ENCODE results near the gene IFIT5.
"Not testable (repeated sequence)": the region's sequence is repeated elsewhere in the genome, so short reads cannot be mapped to it uniquely, and the experiment has no call there.

IFIT5 gene

DNA sequence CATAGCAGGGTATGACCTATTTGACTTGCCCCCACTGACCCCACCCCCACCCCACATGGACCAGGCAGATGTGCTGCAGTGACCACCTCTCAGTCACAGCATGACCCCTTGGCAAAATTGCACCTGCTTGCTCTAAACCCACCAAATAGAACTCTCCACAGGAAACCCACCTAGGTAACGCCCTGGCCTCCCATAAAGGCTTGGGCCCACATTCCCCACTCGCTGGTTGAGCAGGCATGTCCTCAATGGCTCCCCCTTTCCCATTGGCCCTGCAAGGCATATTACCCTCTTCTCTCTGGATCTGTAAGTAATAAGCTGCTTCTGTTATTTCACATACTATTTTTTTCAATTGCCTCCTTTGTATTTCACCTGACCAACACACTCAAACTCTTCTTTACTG, 19.2 kb upstream of the IFIT5 start:
- DNase-seq, result no peak

DNA sequence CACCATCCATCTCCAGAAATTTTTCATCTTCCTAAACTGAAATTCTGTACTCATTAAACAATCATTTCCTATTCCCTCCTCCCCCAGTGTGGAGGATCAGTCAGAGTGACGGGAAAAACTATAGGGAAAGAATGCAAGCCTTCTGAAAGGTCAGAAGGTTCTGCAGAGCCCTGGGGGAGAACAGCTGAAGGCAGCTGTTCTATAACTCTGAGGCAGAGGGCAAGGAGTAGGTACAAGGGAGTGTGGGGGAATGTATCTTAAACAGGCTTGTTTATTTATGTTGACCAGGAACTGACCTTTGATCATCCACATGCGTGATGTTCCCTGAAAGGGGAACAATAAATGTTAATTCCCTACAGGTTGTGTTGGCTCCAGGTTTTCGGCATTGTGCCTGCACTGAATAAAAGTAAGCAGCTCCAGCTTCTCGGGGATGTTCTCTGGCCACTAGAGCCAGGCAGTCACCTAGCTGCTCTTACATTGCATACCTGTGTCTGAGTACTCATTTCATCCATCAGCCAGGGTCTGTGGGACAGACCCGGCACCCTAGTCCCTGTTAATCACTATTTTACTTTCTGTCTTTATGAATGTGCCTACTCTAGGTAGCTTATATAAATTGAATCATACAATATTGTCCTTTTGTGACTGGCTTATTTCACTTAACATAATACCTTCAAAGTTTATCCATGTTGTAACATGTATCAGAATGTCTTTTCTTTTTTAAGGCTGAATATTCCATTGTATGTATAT, 16.2 kb upstream of the IFIT5 start:
- DNase-seq, result no peak

DNA sequence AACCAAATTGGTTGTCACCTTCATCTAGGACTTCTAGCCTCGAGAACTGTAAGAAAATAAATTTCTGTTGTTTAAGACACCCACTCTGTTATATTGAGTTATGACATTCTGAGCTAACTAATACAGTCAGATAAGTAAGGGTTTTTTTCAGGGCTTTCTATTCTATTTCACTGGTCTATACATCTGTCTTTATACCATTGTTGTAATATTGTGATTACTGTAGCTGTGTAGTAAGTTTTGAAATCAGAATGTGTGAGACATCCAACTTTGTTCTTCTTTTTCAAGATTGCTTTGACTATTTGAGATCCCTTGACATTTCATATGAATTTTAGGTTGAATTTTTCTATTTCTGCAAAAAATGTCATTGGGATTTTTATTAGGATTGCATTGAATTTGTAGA, 14.4 kb upstream of the IFIT5 start:
- DNase-seq, result no peak

DNA sequence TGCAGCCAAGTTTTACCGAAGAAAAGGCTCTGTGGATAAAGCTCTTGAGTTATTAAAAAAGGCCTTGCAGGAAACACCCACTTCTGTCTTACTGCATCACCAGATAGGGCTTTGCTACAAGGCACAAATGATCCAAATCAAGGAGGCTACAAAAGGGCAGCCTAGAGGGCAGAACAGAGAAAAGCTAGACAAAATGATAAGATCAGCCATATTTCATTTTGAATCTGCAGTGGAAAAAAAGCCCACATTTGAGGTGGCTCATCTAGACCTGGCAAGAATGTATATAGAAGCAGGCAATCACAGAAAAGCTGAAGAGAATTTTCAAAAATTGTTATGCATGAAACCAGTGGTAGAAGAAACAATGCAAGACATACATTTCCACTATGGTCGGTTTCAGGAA, 11.3 kb upstream of the IFIT5 start:
- no peak for DNase-seq

DNA sequence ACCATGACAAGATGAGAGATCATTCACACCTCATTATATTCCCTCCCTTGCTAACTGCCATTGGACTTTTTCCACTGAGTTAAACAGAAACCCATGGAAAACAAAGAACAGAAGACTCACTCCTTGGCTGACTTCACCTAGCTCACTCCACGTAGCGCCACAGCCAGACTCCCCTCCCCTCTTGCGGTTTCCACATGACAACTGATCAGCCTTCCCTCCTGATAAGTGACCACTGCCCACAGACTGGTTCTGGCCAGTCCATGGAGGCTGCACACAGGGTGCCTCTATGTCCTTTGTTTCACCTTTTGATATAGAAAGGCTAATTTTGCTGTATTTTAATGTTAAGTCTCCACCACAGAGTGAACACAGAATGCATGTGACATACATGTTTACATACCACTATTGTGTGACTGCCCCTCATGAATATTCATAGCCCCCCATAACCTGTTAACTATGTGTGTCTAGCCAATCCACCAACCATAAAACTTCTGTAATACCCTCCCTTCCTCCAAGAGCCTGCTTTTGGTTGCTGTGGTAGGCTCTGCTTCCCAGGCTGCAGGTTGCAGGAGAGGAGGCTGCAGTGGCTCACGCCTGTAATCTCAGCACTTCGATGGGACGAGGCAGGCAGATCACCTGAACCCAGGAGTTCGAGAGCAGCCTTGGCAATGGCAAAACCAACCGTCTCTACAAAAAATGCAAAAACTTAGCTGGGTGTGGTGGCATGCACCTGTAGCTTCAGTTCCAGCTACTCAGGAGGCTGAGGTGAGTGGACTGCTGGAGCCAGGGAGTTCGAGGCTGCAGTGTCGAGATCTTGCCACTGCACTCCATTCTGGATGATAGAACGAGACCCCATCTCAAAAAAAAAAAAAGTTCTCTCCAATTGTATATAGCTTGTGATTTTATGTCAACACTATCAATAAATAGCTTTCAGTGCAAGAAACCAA, 10.0 kb upstream of the IFIT5 start:
- DNase-seq, result no peak

DNA sequence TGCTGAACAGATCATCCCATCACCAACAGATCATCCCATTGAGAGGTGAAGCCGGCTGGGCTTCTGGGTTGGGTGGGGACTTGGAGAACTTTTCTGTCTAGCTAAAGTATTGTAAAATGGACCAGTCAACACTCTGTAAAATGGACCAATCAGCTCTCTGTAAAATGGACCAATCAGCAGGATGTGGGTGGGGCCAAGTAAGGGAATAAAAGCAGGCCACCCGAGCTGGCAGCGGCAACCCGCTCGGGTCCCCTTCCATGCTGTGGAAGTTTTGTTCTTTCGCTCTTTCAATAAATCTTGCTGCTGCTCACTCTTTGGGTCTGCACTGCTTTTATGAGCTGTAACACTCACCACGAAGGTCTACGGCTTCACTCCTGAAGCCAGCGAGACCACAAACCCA, 8.2 kb upstream of the IFIT5 start:
- DNase-seq, result not testable (repeated sequence)

DNA sequence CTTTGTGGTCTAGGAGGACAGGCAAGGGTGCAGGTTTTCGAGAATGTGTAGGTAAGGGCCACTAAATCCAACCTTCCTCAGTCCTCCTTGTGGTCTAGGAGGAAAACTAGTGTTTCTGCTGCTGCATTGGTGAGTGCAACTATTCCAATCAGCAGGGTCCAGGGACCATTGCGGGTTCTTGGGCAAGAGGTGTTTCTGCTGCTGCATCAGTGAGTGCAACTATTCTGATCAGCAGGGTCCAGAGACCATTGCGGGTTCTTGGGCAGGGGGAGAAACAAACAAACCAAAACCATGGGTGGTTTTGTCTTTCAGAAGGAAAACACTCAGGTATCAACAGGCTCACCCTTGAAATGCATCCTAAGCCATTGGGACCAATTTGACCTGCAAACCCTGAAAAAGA, 6.6 kb upstream of the IFIT5 start:
- DNase-seq, result not testable (repeated sequence)

DNA sequence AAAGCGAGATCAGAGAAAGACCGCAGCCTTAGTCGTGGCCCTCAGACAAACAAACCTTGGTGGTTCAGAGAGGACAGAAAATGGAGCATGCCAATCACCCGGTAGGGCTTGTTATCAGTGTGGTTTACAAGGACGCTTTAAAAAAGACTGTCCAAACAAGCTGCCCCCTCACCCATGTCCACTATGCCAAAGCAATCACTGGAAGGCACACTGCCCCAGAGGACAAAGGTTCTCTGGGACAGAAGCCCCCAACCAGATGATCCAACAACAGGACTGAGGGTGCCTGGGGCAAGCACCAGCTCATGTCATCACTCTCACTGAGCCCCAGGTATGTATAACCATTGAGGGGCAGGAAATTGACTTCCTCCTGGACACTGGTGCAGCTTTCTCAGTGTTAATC, 5.1 kb upstream of the IFIT5 start:
- DNase-seq, result not testable (repeated sequence)

DNA sequence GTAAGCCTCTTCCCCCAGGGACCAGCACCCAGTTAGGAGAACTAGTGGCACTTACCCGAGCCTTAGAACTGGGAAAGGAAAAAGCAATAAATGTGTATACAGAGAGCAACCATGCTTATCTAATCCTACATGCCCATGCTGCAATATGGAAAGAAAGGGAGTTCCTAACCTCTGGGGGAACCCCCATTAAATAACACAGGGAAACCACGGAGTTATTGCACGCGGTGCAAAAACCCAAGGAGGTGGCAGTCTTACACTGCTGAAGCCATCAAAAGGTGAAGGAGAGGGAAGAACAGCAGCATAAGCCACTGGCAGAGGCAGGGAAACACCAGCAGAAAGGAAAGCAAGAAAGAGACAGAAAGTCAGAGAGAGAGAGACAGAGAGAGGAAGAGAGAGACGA, 3.8 kb upstream of the IFIT5 start:
- DNase-seq, result not testable (repeated sequence)

DNA sequence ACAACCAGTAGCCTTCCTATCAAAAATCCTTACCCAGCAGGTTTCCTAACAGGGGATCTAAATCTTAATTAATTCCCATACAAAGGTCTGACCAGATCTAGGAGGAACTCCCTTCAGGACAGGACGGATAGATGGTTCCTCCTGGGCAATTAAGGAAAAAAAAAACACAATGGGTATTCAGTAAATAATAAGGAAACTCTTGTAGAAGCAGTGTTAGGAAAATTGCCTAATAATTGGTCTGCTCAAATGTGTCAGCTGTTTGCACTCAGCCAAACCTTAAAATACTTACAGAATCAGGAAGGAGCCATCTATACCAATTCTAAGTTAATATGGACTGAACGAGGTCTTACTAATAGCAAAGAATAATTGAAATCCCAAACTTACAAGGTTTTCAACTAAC, 3.2 kb upstream of the IFIT5 start:
- not testable (repeated sequence) for DNase-seq

DNA sequence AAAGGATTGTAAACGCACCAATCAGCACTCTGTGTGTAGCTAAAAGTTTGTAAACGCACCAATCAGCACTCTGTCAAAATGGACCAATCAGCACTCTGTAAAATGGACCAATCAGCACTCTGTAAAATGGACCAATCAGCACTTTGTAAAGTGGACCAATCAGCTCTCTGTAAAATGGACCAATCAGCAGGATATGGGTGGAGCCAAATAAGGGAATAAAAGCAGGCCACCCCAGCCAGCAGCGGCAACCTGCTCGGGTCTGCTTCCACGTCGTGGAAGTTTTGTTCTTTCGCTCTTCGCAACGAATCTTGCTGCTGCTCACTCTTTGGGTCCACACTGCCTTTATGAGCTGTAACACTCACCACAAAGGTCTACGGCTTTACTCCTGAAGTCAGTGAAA, 2.1 kb upstream of the IFIT5 start:
- peak; percentile 56 for DNase-seq

DNA sequence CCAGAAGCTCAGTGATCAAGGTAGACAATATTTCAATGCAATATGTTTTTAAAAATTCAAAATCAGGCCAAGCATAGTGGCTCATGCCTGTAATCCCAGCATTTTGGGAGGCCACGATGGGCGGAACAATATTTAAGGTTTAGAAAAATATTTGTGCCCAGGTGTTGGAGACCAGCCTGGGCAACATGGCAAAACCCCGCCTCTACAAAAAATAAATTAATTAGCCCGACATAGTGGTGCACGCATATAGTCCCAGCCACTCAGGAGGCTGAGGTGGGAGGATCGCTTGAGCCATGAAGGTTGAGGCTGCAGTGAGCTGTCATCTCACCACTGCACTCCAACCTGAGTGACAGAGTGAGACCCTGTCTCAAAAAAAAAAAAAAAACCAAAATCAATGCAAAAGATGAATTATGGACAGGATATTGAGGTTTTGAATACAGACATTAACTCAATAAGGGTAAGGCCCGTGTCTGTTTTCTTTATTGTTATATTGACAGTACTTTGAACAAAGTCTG, 913 bp upstream of the IFIT5 start:
- DNase-seq, result no peak

DNA sequence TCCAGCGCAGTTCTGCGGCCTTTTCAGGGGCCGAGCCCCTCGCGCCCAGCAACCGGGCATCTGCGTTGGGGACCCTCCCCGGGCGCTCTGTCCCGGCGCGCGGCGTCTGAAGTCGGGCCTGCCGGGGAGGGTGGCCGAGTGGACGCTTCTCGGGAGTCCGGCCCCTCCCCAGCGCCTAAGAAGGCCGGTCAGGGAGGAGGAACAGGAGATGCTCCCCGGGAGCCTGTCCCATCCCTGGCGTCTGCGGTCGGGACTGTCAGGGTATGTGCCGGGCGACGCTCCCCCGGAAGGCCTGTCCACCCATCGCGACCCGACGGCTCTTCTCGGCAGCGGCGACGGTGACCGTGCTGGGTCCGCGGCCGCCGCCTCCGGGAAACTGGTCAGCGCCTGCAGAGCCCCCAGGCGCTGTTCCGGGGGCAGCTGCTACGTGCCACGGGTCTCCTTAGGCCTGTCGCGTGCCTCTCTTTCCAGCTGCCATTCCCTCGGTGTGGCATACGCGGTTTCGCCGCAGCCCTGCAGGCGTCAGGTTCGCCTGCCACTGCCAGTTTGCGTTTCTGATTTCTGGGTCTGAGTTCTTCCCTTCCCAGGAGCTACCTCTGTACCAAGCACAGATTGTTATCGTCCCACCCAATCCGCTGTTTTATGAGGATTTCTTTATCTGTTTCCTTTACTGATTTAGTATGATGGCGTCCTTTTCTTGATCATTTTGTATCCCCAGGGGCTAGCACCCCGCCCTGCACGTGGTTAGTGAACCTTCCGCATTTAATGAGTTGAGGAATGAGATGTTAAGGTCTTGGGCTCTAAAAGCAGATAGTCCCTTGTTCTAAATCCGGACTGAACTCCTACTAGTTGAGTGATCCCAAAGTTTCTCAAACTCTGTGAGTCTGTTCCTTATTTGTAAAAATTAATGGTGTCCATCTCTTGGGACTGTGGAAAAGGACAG, 782 bp downstream of the IFIT5 start:
- DNase-seq, result peak; percentile 51

DNA sequence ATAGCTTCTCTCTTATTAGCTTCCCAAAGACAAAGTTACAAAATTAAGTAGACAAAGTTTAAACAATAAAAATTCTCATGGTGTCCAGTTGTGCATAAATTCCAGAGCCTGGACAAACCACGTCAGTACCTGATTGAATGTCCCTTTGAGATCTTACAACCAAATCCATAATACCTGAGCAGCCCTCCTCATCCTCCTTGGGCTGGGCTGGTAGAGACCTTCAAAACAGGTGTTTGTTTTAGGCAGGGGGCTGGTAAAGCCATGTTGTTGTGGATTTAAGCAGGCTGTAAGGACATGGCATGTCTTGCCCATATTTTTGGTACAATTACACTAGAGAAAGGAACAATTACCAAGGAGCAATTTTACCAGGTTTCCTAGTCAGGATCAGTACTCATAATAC, 2.1 kb downstream of the IFIT5 start:
- DNase-seq, result no peak

DNA sequence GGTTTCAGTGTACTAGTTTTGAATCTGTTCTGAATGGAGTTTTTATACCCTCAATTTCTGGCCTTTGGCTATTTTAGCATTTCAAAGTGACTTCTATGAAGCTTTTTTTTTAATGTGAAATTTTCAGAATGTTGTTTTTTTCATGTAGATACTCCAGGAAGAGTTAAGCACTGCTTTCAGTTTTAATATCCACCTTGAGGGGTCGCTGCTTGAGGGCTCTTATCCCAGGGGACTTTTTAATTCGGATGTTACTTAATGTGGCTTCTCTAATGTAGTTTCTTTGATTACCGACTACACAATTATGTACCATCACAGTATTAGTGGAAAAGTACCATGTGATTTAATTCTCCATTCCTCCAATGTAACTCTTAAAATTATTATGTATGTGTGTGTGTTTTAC, 5.2 kb downstream of the IFIT5 start:
- no peak for DNase-seq

DNA sequence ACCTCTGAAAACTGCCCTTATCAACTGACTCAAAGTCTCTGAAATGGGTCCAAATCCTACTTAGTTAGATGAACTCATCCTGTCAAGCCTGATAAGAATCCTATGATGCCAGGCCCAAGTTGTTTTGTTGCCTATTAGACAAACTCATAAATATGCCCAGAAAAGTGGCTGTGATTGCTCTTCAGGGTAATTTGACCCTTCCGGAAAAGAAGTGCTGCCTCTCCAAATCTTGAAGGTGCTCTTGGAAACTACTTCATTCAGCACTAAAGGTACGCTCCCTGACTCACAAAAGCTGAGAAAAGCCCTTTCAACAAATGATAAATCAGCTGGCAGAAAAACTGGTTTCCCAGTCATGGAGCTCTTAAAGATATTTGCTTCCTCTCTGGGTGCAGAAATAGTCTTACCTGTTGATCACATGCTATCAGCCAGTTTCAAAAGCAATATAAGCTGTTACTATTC, 6.7 kb downstream of the IFIT5 start:
- DNase-seq, result no peak

DNA sequence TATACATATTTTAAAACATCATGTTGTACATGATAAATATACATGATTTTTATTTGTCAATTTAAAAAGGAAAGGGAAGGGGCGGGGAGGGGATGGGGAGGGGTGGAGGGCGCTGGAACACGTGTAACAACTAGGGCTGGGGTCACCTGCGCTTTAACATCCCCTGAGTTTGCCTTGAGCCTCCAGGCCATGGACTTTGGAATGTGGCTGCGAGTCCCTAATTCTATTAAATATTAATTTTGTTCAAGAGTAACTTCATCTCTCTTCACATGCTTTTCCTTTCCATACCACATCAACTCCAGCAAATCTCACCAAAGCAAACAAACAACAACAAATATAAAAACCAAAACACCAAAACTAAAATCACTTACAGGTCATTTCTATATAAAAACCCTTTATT, 10.6 kb downstream of the IFIT5 start:
- no peak for DNase-seq

DNA sequence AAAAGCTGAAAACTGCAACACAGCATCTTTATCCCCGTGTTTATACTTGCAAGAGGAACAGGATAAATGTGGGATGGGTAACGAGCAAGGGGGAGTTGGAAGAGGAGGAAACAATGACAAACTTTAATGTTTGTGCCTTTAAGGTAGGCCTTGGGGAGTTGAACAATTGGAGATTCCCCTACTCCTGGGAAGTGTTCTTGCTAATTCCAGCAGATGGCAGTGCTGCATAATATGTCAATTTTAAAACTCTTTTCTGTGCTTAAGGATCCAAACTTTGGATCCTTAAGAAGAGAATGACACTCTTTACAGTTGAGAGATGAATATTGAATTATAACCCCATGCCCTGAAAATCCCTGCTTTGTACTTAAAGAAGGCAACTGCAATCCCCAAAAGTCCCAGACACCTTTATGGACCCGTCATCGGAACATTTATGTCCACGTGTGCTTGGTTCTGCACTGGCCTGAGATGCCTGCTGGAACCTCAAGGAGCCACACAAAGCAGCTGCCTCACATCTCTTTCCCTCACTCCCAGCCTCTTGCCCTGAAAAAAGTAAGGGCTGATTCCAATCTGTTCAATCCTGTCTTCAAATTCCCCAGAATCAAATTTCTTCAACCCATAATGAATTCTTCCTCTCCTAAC, 12.0 kb downstream of the IFIT5 start:
- no peak for DNase-seq

DNA sequence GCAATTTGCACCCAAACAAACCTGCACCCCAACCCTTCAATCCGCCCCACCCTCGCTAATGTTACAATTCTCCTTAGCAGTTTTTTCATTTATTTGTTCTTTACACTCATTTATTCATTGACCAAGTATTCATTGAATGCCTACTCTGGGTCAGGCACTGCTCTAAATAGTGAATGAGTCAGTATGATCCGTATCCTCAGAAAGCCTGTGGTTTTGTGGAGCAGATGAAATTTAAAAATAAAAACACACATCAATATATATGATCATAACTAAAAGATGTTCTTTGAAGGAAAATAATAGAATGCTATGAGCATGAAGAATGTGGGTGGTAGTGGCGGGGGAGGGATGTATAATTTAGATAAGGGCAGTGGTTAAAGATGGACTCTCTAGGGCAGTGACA, 13.3 kb downstream of the IFIT5 start:
- DNase-seq, result no peak

DNA sequence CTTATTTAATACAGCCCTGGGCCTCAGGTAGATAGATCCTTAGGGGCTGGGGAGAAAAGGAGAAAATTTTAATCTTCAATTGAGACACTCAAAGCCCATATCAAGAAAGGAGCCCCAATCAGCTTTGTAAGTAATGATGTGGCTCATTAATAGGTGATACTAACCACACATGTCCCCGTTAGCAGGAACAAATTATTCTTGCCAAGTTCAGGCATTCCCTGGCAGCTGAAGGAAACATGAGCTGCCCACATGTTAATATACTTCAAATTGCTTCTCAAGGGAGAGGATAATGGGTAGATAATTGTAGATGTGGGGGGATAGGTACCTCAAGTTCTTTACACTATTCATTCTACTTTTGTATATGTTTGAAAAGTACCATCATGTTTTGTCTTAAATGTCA, 14.5 kb downstream of the IFIT5 start:
- DNase-seq, result no peak

DNA sequence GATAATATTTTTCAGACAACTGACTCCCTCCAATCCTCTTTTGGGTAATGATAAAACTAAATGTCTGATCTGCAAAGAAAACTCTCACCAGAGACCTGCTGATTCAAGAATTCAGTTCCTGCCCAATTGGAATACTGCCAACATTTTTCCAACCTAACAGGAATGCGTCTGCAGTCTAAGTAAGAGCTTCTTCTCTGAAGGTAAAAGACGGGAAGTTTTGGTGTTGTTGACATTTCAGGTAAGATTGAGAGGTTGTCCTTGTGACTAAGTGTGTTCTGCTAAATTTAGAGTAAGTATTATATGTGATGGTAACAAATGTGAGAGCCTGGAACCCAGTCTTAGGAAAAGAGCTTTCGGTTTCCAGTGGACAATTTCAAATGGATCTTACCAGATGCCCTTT, 17.6 kb downstream of the IFIT5 start:
- no peak for DNase-seq

DNA sequence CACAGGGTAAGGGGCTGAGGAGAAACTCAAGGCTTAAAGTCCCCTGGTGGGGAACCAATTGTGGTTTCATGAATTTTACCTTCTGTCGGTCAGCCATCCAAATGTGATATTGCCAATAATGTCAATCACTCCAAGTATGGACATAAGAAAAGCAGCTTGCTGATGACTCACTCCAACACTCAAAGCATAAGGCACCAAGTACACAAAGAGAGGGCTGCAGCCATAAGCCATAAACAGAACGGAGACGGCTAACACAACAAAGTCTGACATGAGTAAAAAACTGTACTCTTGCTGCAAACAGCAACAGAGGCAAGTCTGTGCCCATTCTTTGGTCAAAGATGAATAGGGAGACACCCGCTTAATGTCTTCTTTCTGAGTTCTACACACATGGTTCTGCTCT, 24.2 kb downstream of the IFIT5 start:
- DNase-seq, result no peak
